Stimulated activated CD8-positive, alpha-beta memory T cell treated with anti-CD3 and anti-CD28 coated beads, Interleukin-2, amount 100 ng/mL, for 48 hours (primary cell): ENCODE results near the gene C2CD3.
"Not testable (repeated sequence)": the region's sequence is repeated elsewhere in the genome, so short reads cannot be mapped to it uniquely, and the experiment has no call there.

ENCODE experiments used
- DNase-seq, 2 donors: peaks; one replicate each; pipeline ENCODE4 v3.0.0-alpha.2; 2020; ENCODE audit warnings: low read depth in 2 of 2

C2CD3 gene

GRCh38 chr11:74065534-74065933, 105.3 kb downstream of the C2CD3 start:
- DNase-seq: not testable (repeated sequence)

- not testable (repeated sequence) for DNase-seq
These were observed 107.2 kb downstream of the C2CD3 start for GRCh38 chr11:74063628-74064027.

GRCh38 chr11:74061599-74061998, 109.2 kb downstream of the C2CD3 start:
- not testable (repeated sequence) for DNase-seq

GRCh38 chr11:74057249-74058151, 113.3 kb downstream of the C2CD3 start:
- DNase-seq: no peak

GRCh38 chr11:74055938-74056337, 114.9 kb downstream of the C2CD3 start:
- no peak for DNase-seq

- DNase-seq: no peak
These were observed 120.3 kb downstream of the C2CD3 start for GRCh38 chr11:74050465-74050864.

GRCh38 chr11:74048993-74049392, 121.8 kb downstream of the C2CD3 start:
- DNase-seq: no peak

GRCh38 chr11:74044538-74044937, 126.3 kb downstream of the C2CD3 start:
- no peak for DNase-seq

GRCh38 chr11:74043450-74043849, 127.4 kb downstream of the C2CD3 start:
- no peak for DNase-seq

GRCh38 chr11:74037309-74037708, 133.5 kb downstream of the C2CD3 start:
- DNase-seq: no peak

GRCh38 chr11:74035264-74035663, 135.5 kb downstream of the C2CD3 start:
- no peak for DNase-seq

GRCh38 chr11:74033046-74033445, 137.8 kb downstream of the C2CD3 start:
- DNase-seq: no peak

- DNase-seq: no peak
These were observed 139.8 kb downstream of the C2CD3 start for GRCh38 chr11:74030723-74031676.

GRCh38 chr11:74025467-74026166, 145.2 kb downstream of the C2CD3 start:
- DNase-seq: no peak

- peak; percentile 38 to 66 for DNase-seq
These were observed 146.4 kb downstream of the C2CD3 start for GRCh38 chr11:74024261-74025029.

GRCh38 chr11:74023276-74023675, 147.5 kb downstream of the C2CD3 start:
- DNase-seq: no peak

- DNase-seq: no peak
These were observed 148.3 kb downstream of the C2CD3 start for GRCh38 chr11:74022546-74022945.

GRCh38 chr11:74021998-74022397, 148.8 kb downstream of the C2CD3 start:
- no peak for DNase-seq

GRCh38 chr11:74020539-74020938, 150.3 kb downstream of the C2CD3 start:
- DNase-seq: no peak

GRCh38 chr11:74019860-74020259, 150.9 kb downstream of the C2CD3 start:
- DNase-seq: peak; percentile 58 to 64
